GM06990 (cell line): ENCODE data around the gene F12.
A peak's percentile ranks its signal among the peaks of the same experiment; 100 is the strongest.

Experiments
- DNase-seq: peaks from one replicate; pipeline ENCODE4 v3.0.0-alpha.2; 2011; ENCODE audit not compliant: insufficient read length; ENCODE audit errors: extremely low read depth
- H3K27me3 ChIP-seq: replicated peaks from 2 replicates; pipeline ENCODE4 v1.6.0; 2011; ENCODE audit warnings: low read length; ENCODE audit not compliant: control insufficient read depth, insufficient read depth
- H3K36me3 ChIP-seq: 2 replicates; pipeline ENCODE4 v1.5.1; 2011; ENCODE audit warnings: low read length; ENCODE audit not compliant: control insufficient read depth, insufficient read depth
- H3K4me3 ChIP-seq: replicated peaks from 2 replicates; pipeline ENCODE4 v1.5.1; 2011; ENCODE audit warnings: low read depth, mild to moderate bottlenecking, control low read depth, low read length
- TF ChIP-seq, protein P1 (sequence below): IDR thresholded peaks from 2 replicates; pipeline ENCODE4 v1.5.1; 2011; ENCODE audit warnings: low read length, control low read depth, mild to moderate bottlenecking, inconsistent platforms; ENCODE audit not compliant: insufficient read depth, poor library complexity, severe bottlenecking

F12 gene

DNA sequence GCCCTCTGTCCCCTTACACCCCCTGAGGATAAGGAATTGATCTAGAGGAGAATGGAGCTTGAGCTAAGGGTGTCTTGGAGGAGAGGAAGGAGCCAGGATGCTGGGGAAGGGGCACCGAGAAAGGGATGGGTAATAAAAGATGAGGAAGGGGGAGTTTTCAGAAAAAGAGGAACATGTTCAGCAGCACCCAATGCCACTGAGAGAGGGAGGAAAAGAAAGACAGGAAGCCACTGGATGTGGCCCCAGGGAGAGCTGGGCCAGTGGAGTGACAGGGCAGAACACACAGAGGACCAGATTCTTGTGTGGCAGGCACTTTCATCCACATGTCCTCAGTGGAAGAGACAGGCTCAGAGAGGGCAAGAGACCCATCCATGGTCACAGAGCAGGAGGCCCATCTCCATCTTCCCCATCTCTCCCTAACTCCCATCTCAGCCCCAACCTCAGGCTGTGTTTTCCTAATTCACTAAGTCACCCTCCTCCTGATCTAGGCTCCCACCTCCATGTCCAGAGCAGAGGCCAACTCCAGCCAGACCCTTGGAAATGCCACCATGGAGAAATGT, 16.1 kb downstream of the F12 start:
- Histone ChIP-seq H3K36me3 (no peaks in the 10 kb centered on the region), H3K27me3 (no peaks in the 10 kb centered on the region), H3K4me3 (no peak overlapping the region)
- DNase-seq = no peak
- TF ChIP-seq, protein P1, sequence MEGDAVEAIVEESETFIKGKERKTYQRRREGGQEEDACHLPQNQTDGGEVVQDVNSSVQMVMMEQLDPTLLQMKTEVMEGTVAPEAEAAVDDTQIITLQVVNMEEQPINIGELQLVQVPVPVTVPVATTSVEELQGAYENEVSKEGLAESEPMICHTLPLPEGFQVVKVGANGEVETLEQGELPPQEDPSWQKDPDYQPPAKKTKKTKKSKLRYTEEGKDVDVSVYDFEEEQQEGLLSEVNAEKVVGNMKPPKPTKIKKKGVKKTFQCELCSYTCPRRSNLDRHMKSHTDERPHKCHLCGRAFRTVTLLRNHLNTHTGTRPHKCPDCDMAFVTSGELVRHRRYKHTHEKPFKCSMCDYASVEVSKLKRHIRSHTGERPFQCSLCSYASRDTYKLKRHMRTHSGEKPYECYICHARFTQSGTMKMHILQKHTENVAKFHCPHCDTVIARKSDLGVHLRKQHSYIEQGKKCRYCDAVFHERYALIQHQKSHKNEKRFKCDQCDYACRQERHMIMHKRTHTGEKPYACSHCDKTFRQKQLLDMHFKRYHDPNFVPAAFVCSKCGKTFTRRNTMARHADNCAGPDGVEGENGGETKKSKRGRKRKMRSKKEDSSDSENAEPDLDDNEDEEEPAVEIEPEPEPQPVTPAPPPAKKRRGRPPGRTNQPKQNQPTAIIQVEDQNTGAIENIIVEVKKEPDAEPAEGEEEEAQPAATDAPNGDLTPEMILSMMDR = no peak

DNA sequence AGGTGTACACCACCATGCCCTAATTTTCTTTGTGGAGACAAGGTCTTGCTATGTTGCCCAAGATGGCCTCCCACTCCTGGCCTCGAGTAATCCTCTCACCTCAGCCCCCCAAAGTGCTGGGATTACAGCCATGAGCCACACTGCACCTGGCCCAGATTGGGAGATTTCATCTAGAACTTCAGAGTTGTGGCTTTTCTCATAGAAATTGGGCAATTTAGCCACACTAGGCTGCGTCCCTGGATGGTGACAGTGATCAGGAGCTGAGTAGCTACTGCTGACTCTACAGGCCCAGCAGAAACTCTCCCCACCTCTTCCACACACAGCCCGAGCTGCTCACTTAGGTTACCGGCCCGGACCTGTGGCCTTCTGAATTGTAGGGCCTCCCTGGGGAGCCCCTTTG, 16.6 kb downstream of the F12 start:
- DNase-seq = no peak
- Histone ChIP-seq H3K27me3 (no peaks in the 10 kb centered on the region), H3K4me3 (no peak overlapping the region), H3K36me3 (no peaks in the 10 kb centered on the region)
- TF ChIP-seq, protein P1 = no peak

DNA sequence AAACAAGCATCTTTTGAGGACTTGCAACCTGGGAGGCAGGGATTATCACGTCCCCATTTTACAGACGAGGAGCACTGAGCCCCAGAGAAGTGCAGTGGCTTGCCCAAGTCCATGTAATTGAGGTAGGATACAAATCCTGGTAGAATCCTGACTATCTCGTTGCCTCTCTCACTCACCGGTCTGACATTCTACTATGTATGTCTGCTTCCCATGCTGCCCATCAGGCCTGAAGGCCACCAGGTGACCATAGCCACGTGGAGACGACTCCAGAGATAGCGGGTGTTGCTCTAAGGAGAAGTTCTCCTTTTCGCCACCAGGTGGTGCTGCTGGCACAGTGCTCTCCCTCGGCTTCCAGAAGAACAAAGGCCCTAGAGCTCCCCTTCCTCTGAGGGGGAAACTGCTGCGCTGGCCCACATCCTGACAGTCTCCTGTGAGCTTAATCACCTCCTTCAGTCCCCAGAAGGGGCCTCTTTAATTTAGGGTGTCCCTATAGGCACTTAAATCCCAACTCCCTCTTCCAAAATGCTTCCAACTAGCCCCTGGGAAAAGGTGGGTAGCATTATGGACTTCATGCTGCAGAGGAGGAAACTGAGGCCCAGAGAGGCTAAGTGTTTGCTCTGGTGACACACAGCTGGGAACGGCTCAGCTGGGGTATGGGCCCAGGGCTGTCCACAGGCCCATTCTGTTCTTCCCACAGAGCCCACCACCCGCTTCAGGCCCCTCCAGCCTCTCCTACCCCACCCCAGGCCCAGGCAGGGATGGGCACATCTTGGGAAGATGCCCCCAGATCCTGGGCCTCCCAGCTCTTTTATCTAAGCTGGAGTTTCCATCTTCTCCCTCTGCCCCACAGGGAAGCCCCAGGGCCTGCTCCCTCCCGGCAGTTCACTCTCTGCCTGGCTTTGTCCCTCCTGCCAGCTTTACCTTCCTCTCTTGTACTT, 18.7 kb downstream of the F12 start:
- TF ChIP-seq, protein P1 = peak; percentile 89
- Histone ChIP-seq H3K27me3 (no peaks in the 10 kb centered on the region), H3K36me3 (no peaks in the 10 kb centered on the region), H3K4me3 (no peak overlapping the region)
- peak; percentile 59 for DNase-seq

DNA sequence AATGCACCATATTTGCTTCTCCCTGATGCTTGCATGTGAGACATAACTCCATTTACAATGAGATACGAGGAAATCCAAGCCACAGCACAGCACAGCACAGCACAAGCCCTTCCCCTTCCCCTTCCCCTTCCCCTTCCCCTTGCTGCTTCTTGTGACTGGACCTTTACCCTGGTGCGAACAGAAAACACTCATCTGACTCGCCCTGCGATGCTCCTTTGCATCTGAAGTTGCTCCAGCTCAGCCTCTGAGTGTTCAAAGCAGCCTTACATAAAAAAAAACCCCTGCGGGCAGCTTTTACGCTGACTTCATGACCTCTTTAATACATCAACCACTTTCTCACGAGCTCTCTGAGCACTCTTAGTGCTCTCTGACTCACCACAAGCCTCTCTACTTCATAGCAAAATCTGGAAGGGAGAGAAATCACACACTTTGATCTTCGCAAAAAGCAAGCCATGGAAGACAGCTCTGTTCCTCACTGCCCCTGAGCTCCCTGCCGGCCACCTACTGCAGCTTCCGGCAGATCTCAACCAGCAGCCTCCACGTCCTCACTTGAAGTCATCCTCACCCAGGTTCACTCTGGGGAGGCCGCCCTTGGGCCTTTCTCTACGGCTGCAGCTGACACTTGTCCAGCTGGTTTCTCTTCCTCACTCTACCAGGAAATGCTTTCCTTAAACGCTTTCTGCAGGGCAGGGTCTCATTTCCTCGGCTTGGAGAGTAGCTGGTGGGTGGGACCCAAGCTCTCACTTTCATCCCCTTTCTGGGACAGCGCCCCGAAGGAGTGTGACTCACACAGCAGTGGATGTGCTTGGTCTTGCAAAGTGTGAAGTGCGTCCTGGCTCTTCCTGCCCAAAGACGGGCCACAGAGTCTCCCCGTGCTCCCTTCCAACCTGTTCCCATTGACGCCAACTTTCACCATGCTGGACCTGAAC, 19.9 kb downstream of the F12 start:
- DNase-seq = peak; percentile 66
- Histone ChIP-seq H3K27me3 (no peaks in the 10 kb centered on the region; the same call in 1 of the 2 replicates), H3K4me3 (0 out of 2 replicates have a peak overlapping the region, but pooled peaks have one; percentile 11), H3K36me3 (no peaks in the 10 kb centered on the region)
- TF ChIP-seq, protein P1 = no peak

DNA sequence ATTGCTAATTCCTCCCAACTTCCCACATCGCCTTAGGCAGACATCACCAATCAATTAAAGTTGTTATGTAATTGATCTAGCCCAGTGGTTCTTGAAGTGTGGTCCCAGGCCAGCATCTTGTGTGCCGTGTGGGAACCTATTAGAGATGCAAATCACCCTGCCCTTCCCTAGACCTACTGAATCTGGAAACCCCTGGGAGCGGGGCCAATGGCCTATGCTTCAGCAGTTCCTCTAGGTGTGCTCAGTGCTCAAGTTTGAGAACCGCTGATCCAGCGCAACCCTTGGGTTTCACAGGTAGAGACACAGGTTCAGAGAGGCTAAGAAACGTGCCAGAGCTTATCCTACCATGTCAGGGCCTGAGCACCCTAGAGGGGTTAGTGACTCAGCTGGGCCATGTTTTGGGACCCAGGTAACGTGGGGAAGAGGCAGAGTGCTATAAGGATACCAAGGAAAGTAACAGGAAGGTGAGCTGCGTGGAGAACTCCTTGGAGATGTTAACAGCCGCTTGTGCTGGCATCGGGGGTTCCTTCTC, 20.8 kb downstream of the F12 start:
- TF ChIP-seq, protein P1 = no peak
- H3K4me3 ChIP-seq = no peak overlapping the region
- no peaks in the 10 kb centered on the region; the same call in 1 of the 2 replicates for H3K27me3 ChIP-seq
- H3K36me3 ChIP-seq = no peaks in the 10 kb centered on the region
- DNase-seq = no peak
